Measurements from ENCODE around the gene KCNQ1.

KCNQ1 gene

DNA sequence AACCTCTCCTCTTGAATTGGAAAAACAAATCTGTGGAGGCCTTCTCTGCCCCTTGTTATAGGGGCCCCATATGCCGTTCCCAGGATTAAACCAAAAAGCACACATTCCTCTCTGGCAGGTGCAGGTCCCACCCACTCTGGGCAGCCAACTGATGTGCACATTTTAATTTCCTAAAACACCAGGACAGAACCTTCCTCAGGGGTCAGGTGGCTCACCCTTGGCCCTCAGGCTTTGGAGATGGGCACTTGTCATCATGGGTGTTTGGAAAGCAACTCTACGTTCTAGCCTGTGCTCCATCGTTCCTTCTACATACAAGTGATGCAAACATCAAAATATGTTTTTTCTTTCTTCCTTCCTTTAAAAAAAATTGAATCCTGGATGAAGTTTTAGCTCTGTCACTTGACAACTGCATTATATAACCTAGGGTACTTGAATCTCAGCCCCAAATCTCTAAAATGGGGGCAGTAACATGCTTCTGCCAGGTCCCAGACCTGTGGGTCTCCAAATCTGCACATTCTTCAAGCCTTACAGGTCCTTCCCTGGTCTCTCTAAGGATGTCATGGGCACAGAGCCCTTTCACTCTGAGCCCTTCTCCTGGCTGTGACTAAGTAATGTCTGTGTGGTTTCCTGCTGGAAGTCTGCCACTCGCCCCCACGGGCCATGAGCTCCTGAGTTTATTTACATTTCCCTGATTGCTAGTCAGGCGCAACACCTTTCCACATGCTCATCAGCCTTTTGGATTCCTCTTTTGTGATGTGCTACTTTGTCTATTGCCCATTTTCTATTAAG, 211.2 kb downstream of the KCNQ1 start:
- no peak for DNase-seq

DNA sequence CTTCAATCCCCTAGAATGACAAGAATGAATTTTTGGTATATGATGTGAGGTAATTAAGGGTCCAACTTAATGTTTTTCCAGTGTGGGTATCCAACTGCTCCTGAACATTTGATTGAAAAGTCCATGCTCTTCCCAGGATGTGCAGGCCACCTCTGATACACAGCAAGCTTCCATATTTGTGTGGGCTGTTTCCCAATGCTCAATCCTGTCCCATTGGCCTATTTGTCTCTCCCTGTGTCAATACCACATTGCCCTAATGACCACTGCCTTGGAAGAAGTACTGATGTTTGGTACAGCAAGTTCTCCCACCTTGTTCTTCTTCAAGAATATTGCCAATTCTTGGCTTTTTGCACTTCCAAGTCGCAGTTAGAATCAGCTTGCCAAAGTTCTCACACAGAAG, 212.1 kb downstream of the KCNQ1 start:
- DNase-seq: no peak

DNA sequence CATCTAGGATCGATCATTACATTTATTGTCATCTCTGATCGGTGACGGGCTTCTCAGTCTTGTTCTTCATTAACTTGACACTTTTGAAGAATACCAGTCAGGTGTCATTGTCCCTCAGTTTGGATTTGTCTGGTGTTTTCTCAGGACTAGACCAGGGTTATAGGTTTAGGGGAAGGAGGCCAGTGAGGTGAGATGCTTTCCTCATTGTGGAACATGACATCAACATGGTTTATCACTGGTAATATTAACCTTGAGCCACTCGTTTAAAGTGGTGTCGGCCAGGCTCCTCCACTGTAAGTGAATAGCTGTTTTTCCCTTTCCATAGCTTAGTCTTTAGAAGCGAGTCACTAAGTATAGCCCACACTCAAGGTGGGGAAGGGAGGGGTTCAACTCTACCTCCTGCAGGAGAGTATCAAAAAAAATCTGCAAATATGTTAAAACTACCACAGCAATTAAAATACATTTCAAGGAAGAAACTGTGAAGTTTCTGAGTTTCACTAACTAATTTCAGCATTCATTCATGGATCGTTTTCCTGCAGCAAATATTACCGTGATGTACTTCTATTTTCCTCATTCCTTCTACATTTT, 213.0 kb downstream of the KCNQ1 start:
- no peak for DNase-seq

DNA sequence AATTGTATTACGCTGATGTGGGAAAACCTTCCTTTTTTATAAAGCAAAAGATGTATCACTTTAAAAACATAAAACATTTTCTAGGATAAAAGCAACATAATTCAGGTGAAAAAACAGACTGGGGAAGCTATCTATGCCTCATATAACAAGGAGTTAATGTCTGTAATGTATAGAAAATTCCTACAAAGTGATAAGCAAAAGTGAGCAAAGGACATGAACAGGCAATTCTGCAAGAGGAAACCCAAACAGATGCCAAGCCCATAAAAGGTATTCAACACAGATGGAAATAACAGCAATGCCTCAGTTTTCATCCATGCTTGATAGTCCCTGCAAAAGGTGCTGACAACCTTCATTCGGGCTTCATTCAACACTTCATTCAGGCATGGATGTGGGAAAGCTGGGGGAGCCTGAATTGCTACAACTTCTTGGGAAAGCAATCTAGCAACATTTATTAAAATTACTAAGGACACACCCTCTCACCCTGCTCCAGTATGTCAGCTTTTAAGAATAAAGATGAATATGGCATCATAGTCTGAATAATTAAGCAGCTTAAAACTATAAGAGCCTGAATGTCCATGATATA, 215.6 kb downstream of the KCNQ1 start:
- no peak for DNase-seq

DNA sequence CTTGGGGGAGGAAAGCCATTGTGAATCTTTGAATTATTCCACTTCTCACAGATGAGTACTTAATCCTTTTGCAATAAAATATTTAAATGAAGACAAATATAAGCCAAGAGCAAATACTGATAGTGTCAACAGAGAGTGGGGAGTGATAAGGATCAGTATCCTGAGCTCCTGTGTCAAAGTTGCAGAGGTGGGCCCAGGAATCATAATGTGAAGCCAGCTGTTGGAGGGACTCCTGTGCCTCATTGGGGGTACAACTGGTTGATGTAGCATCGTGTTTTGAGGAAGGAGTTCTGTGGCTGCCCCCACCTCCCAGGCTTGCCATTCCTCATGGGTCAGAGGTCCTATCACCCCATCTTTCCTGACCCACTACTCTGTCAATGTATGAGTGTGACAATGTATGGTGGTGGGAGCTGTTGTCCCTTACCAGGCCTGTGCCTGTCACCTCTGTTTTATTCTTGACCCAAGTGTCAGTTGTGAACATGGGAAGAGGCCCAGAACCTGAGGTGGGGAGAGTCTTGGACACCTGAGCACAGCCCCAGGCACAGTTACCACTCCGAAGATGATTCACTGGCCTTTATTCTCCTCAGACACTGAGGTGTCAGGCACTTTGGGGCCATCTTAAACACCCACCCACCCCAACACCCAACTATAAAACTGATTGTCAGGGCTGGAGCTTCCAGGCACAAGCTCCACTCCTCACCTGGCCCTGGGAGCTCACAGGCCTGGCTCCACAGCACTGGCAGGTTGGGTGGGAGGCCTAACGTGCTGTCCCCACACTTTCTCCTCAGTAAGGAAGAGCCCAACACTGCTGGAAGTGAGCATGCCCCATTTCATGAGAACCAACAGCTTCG, 216.6 kb downstream of the KCNQ1 start:
- no peak for DNase-seq

DNA sequence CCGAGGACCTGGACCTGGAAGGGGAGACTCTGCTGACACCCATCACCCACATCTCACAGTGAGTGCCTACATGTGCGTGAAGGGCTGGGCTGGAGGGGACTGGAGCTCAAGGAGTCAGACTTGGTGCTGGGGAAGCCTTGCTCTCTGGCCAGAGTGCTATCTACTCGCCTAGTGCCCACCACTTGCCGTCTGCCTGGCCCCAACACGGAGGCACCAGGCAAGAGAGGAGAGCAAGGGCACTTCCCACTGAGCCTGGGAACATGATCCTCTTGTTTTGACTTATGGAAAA, 217.2 kb downstream of the KCNQ1 start:
- no peak for DNase-seq

DNA sequence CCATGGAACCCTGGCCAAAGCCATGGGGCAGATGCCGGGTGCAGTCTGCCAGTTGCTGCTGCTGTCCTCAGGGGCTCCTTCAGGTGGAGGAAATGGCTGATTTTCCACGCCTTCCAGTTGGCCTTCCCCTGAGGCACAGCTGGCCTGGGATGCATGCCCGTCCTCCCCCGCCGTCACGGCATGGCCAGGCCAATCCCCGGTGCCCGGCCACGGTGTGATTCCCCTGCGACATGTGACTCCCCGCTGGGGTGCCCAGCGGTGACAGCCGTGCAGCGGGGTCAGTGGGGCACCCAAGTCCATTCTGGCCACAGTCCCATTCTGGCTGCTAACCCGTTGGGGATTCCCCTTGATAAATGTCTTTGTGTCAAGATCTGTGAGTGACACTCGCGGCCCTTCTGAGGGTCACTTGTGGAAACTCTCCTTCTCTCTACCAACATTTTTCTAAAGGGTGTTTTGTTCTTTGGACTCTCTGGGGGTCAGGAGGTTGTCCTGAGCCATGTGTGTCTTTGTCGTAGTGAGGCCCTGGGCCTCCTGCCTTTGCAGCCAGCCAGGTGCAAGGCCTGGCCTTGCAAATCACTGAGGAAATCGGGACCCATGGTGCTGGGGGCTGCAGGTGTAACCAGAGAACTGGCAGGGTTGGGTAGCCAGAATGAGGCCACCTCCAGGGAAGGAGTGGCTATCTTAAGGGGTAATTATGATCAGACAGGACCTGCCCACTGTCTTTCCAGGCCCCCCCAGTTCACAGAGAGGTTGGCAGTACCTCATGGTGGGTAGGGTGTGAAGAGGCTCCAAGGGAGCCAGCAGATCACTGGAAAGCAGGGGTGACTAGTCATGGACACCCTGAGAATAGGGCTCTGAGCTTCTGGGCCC, 217.9 kb downstream of the KCNQ1 start:
- DNase-seq: no peak

DNA sequence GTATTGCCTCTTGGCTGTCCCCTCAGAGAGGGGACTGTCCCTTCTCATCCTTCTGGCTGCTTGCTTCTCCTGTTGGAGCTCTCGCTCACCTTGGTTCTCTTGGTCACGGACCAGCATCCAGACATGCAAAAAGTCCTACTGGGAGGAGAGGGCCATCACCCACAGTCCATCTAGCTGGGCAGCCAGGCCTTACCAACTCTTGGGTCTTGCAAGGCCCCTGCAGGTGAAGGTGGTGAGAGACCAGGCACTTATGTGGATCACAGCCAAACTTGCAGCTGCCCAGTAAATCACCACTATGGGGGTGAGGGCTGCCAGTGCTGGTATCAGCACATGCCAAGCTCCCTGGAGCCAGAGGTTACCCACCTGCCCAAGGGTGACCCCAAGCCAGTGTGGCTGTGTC, 218.7 kb downstream of the KCNQ1 start:
- no peak for DNase-seq

DNA sequence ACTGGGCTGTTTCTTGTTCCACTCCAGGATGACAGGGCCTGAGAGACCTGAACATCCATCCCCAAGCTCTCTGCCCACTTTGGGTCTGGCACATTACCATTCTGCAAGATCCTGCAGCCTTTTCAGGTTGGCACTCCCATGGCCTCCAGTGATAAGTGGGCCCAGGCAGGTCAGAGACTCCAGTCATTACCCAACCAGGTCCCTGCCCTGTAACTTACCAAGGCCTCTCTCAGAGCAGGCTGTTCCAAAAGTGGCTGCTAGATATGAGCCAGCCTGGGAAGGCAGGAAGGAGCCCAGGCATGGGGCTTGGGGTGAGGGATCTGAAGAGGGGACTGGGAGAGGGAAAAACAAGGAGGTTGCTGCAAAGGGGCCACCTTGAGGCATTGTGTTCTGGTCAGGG, 219.1 kb downstream of the KCNQ1 start:
- DNase-seq: no peak

DNA sequence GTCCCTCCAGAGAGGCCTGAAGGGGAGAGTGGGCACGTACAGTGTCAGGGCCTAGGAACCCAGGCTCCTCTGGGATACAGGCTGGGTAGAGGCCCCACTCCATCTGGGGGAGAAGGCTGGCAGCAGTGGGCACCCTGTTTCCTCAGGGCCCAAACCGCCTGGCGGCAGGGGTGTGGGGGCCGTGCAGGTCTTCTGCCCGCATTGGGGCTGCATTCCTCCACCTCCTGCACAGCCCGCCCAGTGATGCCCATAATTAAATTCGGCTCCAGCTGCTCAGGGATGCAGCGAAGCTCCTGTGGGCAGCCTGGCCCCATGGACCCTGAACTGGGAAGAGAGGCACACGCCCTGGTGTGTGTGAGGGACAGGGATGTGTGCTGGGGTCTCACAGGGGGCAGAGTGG, 219.6 kb downstream of the KCNQ1 start:
- DNase-seq: no peak

DNA sequence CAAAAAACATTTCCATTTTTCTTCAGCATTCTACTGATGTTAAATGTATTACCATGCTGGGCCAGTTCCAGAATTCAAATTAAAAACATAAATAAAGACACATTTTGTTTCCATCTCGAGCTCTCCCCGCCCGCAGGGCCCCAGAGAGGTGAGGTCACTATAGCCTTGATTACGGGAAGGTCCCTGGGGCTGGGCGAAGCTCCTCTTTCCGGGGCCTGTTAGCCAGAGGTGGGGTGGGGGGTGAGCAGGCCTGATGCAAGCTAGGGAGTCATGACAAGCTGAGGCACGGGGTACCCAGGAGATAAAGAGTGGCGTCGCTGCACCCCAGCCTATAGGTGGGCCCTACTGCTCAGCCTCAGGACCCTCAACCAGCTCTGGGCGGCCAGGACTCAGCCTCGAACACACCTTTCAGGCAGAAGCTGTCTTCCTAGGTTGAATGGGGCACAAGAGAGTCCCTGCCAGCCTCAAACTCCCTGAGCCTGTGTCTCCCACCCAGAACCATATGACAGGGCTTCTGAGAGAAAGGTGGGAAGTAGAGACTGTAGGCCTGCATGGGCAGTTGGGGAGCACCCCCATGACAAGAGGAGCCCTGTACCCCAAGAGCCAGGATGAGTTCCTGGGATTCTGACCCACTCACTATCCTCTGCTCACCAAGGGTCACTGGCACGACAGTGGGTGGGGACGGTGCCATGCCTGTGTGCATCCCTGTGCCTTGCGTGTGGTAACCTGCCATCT, 220.2 kb downstream of the KCNQ1 start:
- DNase-seq: no peak

DNA sequence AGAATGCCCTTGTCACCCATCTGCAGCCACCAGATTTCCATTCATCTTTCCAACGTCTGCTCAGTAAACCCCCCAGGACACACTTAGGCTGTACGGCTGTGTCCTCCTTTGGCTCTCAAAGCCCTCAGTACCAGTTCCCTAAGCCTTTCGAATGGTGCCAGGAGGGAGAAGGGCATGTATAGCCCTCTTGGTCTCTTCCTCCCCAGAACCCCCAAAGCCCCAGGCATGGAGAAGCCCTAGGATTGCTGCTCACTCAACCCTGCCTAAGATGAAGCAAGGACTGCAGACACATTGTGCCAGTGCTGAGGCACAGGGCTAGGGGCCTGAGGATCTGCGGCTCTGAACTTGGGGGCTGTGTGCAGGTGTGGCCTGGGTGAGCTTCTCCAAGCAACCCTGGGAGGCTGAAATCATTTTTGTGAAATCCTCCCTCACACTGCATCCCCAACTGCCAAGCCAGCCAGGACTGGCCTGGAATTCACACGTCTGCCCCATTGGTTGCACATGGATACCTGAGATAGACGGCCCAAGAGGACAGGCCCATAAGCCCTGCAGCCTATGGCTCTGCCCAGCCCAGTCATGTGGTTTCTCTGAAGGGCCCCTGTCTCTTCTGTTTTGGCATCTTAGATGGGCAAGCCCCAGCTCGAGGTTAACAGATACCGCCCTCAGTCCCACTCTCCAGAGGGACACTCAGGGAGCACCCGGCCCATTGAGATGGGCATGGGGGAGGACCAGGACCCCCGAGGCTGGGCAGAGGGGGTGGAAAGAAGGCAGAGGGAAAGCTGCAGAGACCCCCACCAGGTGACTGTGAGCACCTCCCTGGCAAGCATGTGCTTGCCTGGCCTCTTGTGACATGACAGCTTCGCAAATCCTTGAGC, 221.0 kb downstream of the KCNQ1 start:
- no peak for DNase-seq

DNA sequence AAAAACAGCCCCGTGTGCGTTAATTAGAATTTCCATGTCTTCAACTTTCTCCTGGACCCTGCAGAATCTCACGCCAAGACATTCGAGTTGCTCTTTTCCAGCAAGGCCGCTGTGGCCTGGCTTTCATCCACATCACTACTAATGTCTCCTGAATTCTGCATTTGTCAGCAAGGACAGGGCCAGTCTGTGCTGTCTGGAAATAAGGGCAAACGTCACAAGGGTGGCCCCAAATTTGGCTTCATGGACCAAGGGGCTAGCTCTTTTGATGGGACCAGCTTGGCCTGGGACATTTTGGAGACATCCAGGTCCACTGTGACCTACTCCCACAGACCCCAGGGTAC, 221.6 kb downstream of the KCNQ1 start:
- no peak for DNase-seq

DNA sequence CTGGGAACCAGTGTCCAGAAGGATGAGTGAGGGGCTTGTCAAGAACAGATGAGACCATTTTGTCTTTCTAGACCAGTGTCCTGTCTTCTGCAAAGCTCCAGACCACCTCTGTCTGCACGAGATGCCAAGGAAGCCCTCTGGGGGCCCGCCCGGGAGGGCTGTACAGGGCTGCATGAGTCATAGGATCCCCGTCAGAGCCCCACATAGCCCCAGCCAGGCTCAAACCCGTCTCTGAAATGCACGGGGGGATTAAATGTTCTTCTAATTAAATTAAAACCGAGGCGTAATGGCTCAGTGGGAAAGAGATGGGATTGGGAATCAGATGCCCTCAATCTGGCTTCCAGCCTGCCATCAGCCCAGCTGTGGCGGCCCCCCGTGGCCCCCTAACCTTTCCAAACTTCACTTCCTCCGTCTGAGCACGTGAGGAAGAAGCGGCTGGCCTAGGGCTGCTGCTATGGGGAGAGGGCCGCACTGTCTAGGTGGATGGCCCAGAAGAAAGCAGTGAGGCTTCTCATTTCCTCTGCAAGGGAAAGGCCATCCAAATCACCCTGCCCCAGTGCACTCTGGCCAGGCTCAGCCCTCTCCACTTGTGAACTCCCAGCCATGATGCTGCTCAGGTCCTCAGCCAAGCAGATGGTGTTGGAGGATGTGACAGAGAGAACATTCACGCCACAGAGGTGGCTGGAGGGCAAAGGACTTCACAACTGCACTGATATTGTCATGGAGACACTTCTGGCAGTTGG, 222.2 kb downstream of the KCNQ1 start:
- DNase-seq: no peak

DNA sequence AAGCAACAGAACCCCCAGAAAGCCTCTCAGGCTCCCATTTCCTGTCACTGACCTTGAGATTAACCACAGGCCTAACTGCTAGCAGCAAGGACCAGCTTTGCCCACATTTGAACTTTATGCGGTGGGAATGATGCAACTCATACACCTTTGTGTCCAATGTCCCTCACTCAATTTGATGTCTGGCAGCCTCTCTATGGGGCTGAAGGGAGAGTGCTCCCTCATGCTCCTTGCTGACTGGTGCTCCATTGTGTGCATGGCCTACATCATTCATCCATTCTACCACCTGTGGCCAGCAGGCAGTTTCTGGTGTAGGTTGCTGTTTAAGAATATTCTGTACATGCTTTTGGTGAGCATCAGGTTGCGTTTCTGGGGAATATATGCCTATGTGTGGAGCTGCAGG, 223.1 kb downstream of the KCNQ1 start:
- DNase-seq: no peak

DNA sequence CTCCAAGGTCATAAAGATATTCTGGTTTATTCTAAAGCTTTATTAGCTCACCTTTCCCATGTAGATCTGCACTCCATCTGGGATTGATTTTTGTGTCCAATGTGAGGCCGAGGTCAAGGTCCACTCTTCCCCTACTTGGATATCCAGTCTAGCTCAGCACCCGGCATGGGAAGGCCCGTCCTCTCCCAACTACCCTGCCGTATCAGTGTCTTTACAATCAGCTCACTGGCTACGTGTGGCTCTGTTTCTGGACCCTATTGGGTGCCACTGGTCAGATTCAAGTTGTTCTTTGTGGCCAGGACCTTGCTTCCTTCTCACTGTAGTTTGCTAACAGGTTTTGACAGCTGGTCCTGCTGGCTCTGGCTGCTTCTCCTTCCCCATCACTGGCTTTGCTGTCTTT, 224.1 kb downstream of the KCNQ1 start:
- no peak for DNase-seq

DNA sequence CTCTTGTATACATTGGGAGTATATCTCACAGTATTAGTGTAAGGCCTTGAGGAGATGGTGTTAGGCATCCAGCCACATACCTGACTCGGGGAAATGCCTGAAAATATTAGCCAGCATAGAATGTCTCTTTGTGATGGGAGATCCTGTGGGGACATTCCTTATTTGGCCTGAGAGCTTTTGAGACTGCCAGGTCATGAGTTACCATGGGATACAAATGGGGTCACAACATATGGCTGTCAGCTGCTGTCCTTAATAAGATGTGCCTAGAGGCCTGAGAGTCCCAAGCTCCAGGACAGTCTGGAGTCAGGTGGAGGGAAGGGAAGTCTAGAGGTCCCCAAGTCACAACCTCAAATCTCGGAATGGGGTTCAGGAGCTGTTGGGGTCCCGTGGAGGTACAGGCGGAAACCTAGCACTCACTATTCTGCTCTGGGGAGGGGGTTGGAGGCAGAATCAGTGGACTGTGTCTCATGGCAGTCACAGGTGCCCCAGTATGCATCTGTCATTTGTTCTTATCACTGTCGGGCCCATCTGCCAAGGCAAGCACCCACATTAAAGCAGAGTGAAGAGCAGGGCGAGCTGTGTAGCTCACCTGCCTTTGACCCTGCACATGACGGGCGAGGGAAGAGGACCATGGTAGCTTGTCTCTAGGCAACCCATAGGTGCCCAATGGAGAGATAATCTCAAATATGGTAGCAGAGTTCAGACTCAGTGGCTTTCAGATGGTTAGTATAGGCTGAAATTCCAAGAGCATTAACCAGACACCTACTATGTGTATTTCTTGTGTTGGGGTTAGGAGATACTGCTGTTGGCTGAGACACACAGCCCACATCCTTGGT, 225.0 kb downstream of the KCNQ1 start:
- no peak for DNase-seq

DNA sequence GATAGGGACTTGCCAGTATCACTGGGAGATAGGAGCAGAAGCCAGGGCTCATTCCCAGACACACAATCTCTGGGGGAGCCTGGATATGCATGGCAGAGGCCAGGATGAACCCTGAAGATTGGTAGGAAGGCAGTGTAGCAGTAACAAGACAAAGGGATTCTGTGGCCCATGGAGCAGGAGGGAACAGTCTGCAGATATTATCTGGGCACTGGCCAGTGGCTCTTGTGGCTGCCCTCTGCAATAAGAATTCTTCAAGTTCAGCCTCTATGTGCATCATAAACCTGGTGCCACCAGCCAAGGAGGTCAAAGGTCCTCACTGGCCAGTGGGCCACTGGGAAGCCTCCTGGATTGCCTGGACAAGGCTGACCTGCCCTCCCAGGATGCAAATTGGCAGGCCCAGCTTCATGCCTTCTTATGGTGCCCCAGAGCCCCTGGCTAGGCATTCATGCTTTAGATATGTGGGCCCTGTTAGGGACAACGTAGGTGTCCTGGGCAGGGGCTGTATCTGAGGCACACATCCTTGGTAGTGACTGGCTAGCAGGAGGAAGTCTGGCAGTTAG, 225.8 kb downstream of the KCNQ1 start:
- no peak for DNase-seq

DNA sequence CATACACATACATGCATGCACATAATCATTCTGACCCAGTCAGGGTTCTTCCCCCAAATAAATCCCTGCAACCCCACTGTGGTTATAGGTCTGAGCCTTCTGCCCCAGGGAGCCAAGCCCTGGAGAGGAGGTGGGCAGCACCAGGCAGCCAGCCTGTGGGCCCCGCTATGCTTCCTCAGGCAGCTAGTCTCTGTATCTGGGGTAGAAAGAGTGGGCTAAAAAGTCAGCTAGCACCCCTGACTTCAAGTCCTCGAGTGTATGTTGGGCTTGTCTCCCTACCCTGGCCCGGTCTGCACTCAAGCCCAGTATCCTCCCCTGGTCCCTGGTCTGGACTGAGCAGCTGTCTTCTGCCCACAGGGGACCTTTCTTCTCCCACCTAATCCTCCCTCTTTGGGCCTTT, 226.9 kb downstream of the KCNQ1 start:
- DNase-seq: no peak

Measured in CD4-positive, alpha-beta T cell treated with Interleukin-4 for 1 hour (primary cell).